ENCODE data around the gene KLHL15.

GRCh38 chrX:24017674-24018073 lies 9.3 kb downstream of the KLHL15 start:
- TF ChIP-seq POLR2AphosphoS5 (IDR thresholded peaks at IDR 0.05; ENCODE audit: low read depth, low read length) (no peak), POLR2A (IDR thresholded peaks at IDR 0.05; ENCODE audit: low read depth, low read length) (no peak), TAF1 (IDR thresholded peaks at IDR 0.05; ENCODE audit: low read depth, low read length) (no peak)
